Right lobe of liver (tissue), 6 donors: ENCODE measurements around the gene SPATA16. TPM values are rescaled to one million over a fixed set of nuclear protein-coding genes. Genes with fewer than 3 reads are reported as not detected.

Experiments
- ATAC-seq, 4 donors: fragments of 200-7000 bp; cut with Tn5 transposase; one replicate each; pipeline ENCODE4 v1.9.1; 2020; ENCODE audit warnings: mild to moderate bottlenecking in 4 of 4, moderate library complexity in 4 of 4
- DNase-seq, 3 donors: peaks; one replicate each; pipeline ENCODE4 v3.0.0-alpha.2; 2020
- H3K27ac ChIP-seq, 3 donors: fragments of 200-600 bp; one replicate each; pipeline ENCODE4 v1.8.0; 2022
- H3K27me3 ChIP-seq, 2 donors: fragments of 200-600 bp; one replicate each; pipeline ENCODE4 v1.8.0; 2022
- H3K36me3 ChIP-seq, 4 donors: fragments of 200-600 bp; sonication (generic) in 1 of 4; one replicate each; pipeline versions ENCODE4 v1.5.1 to v1.8.0; 2017 to 2022; ENCODE audit warnings: control low read depth in 1 of 4
- H3K4me1 ChIP-seq, 4 donors: fragments of 200-600 bp; sonication (generic) in 1 of 4; one replicate each; pipeline versions ENCODE4 v1.5.1 to v1.8.0; 2017 to 2022; ENCODE audit warnings: control low read depth in 1 of 4
- H3K4me3 ChIP-seq, 3 donors: fragments of 200-600 bp; one replicate each; pipeline ENCODE4 v1.8.0; 2022
- H3K9me3 ChIP-seq, 4 donors: fragments of 200-600 bp; sonication (generic) in 1 of 4; one replicate each; pipeline versions ENCODE4 v1.5.1 to v1.8.0; 2017 to 2022; ENCODE audit warnings: control low read depth in 1 of 4
- CTCF ChIP-seq, 4 donors: fragments of 200-600 bp in 3 of 4; fragments of 450-650 bp in 1 of 4; IDR thresholded peaks; one replicate each; pipeline versions ENCODE4 v1.5.1 to v1.8.0; 2016 to 2022; ENCODE audit warnings: antibody characterized with exemption in 4 of 4, mild to moderate bottlenecking in 2 of 4
- POLR2A ChIP-seq: fragments of 450-650 bp; IDR thresholded peaks from one replicate; pipeline ENCODE4 v1.6.1; 2017; ENCODE audit warnings: antibody characterized with exemption, mild to moderate bottlenecking
- WGBS: methylation state at CpG from one replicate; pipeline ENCODE4 v1.1.6; 2018; ENCODE audit warnings: low coverage, low lambda C conversion rate; ENCODE audit not compliant: insufficient coverage; ENCODE audit errors: missing lambda C conversion rate; 5-methylcytosine and 5-hydroxymethylcytosine counted together
- intact Hi-C, 2 donors: fragments of 100-400 bp; cut with DNase I; formaldehyde crosslinking; loops; one replicate each; pipeline versions ENCODE4 v1.11.2 to v1.14.1; 2022
- total RNA-seq, 6 experiments: library from RNA; depleted of rRNA in 2 of 6; stranded (reverse); fragments of >200 nt in 2 of 6; fragmentation: NEBNext Ultra II Directional in 3 of 6; extraction: Animal tissue kit (Norgen Biotek cat#: 25700) in 3 of 6; gene quantifications; one replicate each; pipeline versions ENCODE4 v1.1.0 to v1.2.4, GENCODE V29; 2016 to 2023
- donor health status: DM: no; HTN: yes; CAD: no.
- donor health status: DM: no; HTN: no; CAD: no.
- donor health status: DM: no; HTN: no; CAD: no.
- donor health status: DM: no; HTN: yes; CAD: no.
- donor health status: DM: no; HTN: yes; CAD: no.

The SPATA16 gene
- total RNA-seq, 6 experiments from 2014 or later: not detected

- Histone ChIP-seq H3K27ac (no peak overlapping the region), H3K27me3 (no peaks in the 10 kb centered on the region), H3K4me1 (no peaks in the 10 kb centered on the region), H3K4me3 (no peak overlapping the region), H3K9me3 (no peaks in the 10 kb centered on the region), H3K36me3 (no peaks in the 10 kb centered on the region)
- no peak for ATAC-seq
- WGBS: 43% methylated on average over 3 of the region's 3 CpGs
- DNase-seq: no peak
- TF ChIP-seq POLR2A: no peak
- TF ChIP-seq CTCF (IDR thresholded peaks at IDR 0.05): no peak
- intact Hi-C loops: no loop called here
Observed at GRCh38 chr3:172989373-172989772, 151.7 kb downstream of the SPATA16 start.

GRCh38 chr3:172987273-172987672, 153.8 kb downstream of the SPATA16 start:
- WGBS: 37% methylated on average over 3 of the region's 3 CpGs
- intact Hi-C loops: no loop called here
- H3K36me3 ChIP-seq: no peaks in the 10 kb centered on the region

GRCh38 chr3:172984914-172985313, 156.1 kb downstream of the SPATA16 start:
- WGBS: 36% methylated on average over 1 of the region's 1 CpG
- Histone ChIP-seq H3K36me3 (no peaks in the 10 kb centered on the region), H3K9me3 (no peaks in the 10 kb centered on the region), H3K4me3 (no peak overlapping the region), H3K4me1 (no peaks in the 10 kb centered on the region), H3K27ac (no peak overlapping the region), H3K27me3 (no peaks in the 10 kb centered on the region)
- ATAC-seq (no peak), DNase-seq (no peak)
- TF ChIP-seq POLR2A (no peak), CTCF (IDR thresholded peaks at IDR 0.05) (no peak)
- intact Hi-C loops: no loop called here

More at GRCh38 chr3:172987273-172987672, 153.8 kb downstream of the SPATA16 start:
- no peaks in the 10 kb centered on the region for H3K27me3 ChIP-seq
- H3K4me3 ChIP-seq: no peak overlapping the region
- DNase-seq (no peak), ATAC-seq (no peak)
- H3K9me3 ChIP-seq: no peaks in the 10 kb centered on the region
- no peaks in the 10 kb centered on the region for H3K4me1 ChIP-seq
- H3K27ac ChIP-seq: no peak overlapping the region
- TF ChIP-seq CTCF (IDR thresholded peaks at IDR 0.05) (peak in 1 of 4 donors; percentile 28), POLR2A (no peak)

GRCh38 chr3:172982736-172983364, 158.2 kb downstream of the SPATA16 start:
- no peak overlapping the region for H3K4me3 ChIP-seq
- no peak for TF ChIP-seq CTCF (IDR thresholded peaks at IDR 0.05)
- TF ChIP-seq POLR2A: no peak
- ATAC-seq (peak in 1 of 4 donors; percentile 28), DNase-seq (no peak)
- H3K36me3 ChIP-seq: no peaks in the 10 kb centered on the region
- WGBS: 31% methylated on average over 3 of the region's 3 CpGs
- no peaks in the 10 kb centered on the region for H3K27me3 ChIP-seq
- intact Hi-C loops: no loop called here
- no peak overlapping the region for H3K27ac ChIP-seq
- H3K9me3 ChIP-seq: no peaks in the 10 kb centered on the region
- H3K4me1 ChIP-seq: no peaks in the 10 kb centered on the region
